ENCODE data around the gene FANCC.

Gene FANCC

GRCh38 chr9:95317119-95317892 is at the start of gene FANCC:
TSS of gene FANCC (minus strand) at chr9:95317709. CDS start at chr9:95249291, 68,418 bp downstream.
- DNase-seq (ENCODE audit: low read depth in 3 of 3): peak; percentile 79 to 88 (median 79)

GRCh38 chr9:95366731-95367325 is 49.3 kb upstream of the FANCC start:
- no peak for DNase-seq (ENCODE audit: low read depth in 3 of 3)

- no peak for DNase-seq (ENCODE audit: low read depth in 3 of 3)
Observed at GRCh38 chr9:95365766-95366165, 48.3 kb upstream of the FANCC start.

GRCh38 chr9:95363051-95363841 is 45.7 kb upstream of the FANCC start:
- DNase-seq (ENCODE audit: low read depth in 3 of 3): no peak

GRCh38 chr9:95360866-95361265 is 43.4 kb upstream of the FANCC start:
- no peak for DNase-seq (ENCODE audit: low read depth in 3 of 3)

- DNase-seq (ENCODE audit: low read depth in 3 of 3): no peak
Observed at GRCh38 chr9:95357316-95357715, 39.8 kb upstream of the FANCC start.

GRCh38 chr9:95355500-95355899 is 38.0 kb upstream of the FANCC start:
- DNase-seq (ENCODE audit: low read depth in 3 of 3): no peak

GRCh38 chr9:95351051-95351450 is 33.5 kb upstream of the FANCC start:
- DNase-seq (ENCODE audit: low read depth in 3 of 3): no peak

GRCh38 chr9:95350266-95350665 is 32.8 kb upstream of the FANCC start:
- DNase-seq (ENCODE audit: low read depth in 3 of 3): no peak

- peak in 1 of 3 experiments; percentile 10 for DNase-seq (ENCODE audit: low read depth in 3 of 3)
Observed at GRCh38 chr9:95349091-95350038, 31.9 kb upstream of the FANCC start.

GRCh38 chr9:95346021-95346420 is 28.5 kb upstream of the FANCC start:
- DNase-seq (ENCODE audit: low read depth in 3 of 3): no peak

- no peak for DNase-seq (ENCODE audit: low read depth in 3 of 3)
Observed at GRCh38 chr9:95344735-95345325, 27.3 kb upstream of the FANCC start.

GRCh38 chr9:95343725-95344287 is 26.3 kb upstream of the FANCC start:
- no peak for DNase-seq (ENCODE audit: low read depth in 3 of 3)

GRCh38 chr9:95342571-95342970 is 25.1 kb upstream of the FANCC start:
- DNase-seq (ENCODE audit: low read depth in 3 of 3): no peak

GRCh38 chr9:95341293-95341962 is 23.9 kb upstream of the FANCC start:
- DNase-seq (ENCODE audit: low read depth in 3 of 3): no peak

GRCh38 chr9:95338243-95338642 is 20.7 kb upstream of the FANCC start:
- no peak for DNase-seq (ENCODE audit: low read depth in 3 of 3)

- DNase-seq (ENCODE audit: low read depth in 3 of 3): peak in 1 of 3 experiments; percentile 34
Observed at GRCh38 chr9:95336281-95336680, 18.8 kb upstream of the FANCC start.

- DNase-seq (ENCODE audit: low read depth in 3 of 3): no peak
Observed at GRCh38 chr9:95333426-95333825, 15.9 kb upstream of the FANCC start.

- no peak for DNase-seq (ENCODE audit: low read depth in 3 of 3)
Observed at GRCh38 chr9:95332860-95333259, 15.4 kb upstream of the FANCC start.

GRCh38 chr9:95330720-95331404 is 13.4 kb upstream of the FANCC start:
- DNase-seq (ENCODE audit: low read depth in 3 of 3): no peak
